ENCODE measurements around the gene CYP4F8. TPM values are rescaled to one million over a fixed set of nuclear protein-coding genes. Genes with fewer than 3 reads are reported as not detected.

Gene CYP4F8
- total and polyA plus RNA-seq, 9 donors, result 1.1 TPM; not detected in 8

- no peak overlapping the region for H3K27ac ChIP-seq
- no peaks in the 10 kb centered on the region for H3K27me3 ChIP-seq
- H3K36me3 ChIP-seq, result no peaks in the 10 kb centered on the region
- no peak for DNase-seq
- 68 to 77% (median 77%) methylated on average over 6 of the region's 6 CpGs for whole genome bisulfite sequencing, 3 donors
- no peaks in the 10 kb centered on the region for H3K4me1 ChIP-seq (ENCODE audit: insufficient read depth)
- H3K4me3 ChIP-seq, result no peak overlapping the region
- H3K9me3 ChIP-seq, result no peaks in the 10 kb centered on the region
- intact Hi-C loops (cut with DNase I), result no loop called here
- TF ChIP-seq CTCF (IDR thresholded peaks at IDR 0.05), result no peak
- TF ChIP-seq EP300 (IDR thresholded peaks at IDR 0.05), result no peak
- TF ChIP-seq POLR2A (IDR thresholded peaks at IDR 0.05), result no peak
Observed at GRCh38 chr19:15577184-15577771, 37.7 kb upstream of the CYP4F8 start.

GRCh38 chr19:15583346-15583745 is 31.7 kb upstream of the CYP4F8 start:
- H3K4me1 ChIP-seq (ENCODE audit: insufficient read depth), result no peaks in the 10 kb centered on the region
- no peaks in the 10 kb centered on the region for H3K36me3 ChIP-seq
- no peak for TF ChIP-seq CTCF (IDR thresholded peaks at IDR 0.05)
- TF ChIP-seq EP300 (IDR thresholded peaks at IDR 0.05), result no peak
- no peak for TF ChIP-seq POLR2A (IDR thresholded peaks at IDR 0.05)
- no peak for DNase-seq
- 73 to 80% (median 74%) methylated on average over 9 to 12 of the region's 12 CpGs for WGBS, 3 donors
- no peak overlapping the region for H3K27ac ChIP-seq
- no peaks in the 10 kb centered on the region for H3K9me3 ChIP-seq
- H3K4me3 ChIP-seq, result no peak overlapping the region
- intact Hi-C loops (cut with DNase I), result no loop called here
- no peaks in the 10 kb centered on the region for H3K27me3 ChIP-seq

GRCh38 chr19:15584095-15584494 is 30.9 kb upstream of the CYP4F8 start:
- intact Hi-C loops (cut with DNase I), result no loop called here
- no peak for DNase-seq
- H3K36me3 ChIP-seq, result no peaks in the 10 kb centered on the region
- 30 to 39% (median 35%) methylated on average over 10 of the region's 10 CpGs for WGBS, 3 donors
- H3K4me1 ChIP-seq (ENCODE audit: insufficient read depth), result no peaks in the 10 kb centered on the region
- no peak for TF ChIP-seq POLR2A (IDR thresholded peaks at IDR 0.05)
- TF ChIP-seq CTCF (IDR thresholded peaks at IDR 0.05), result no peak
- TF ChIP-seq EP300 (IDR thresholded peaks at IDR 0.05), result no peak
- no peaks in the 10 kb centered on the region for H3K27me3 ChIP-seq
- no peaks in the 10 kb centered on the region for H3K9me3 ChIP-seq
- H3K27ac ChIP-seq, result no peak overlapping the region
- H3K4me3 ChIP-seq, result no peak overlapping the region

- peak; percentile 77 to 87 (median 83) for DNase-seq
- Histone ChIP-seq H3K27me3 (no peaks in the 10 kb centered on the region), H3K36me3 (no peaks in the 10 kb centered on the region), H3K27ac (no peak overlapping the region), H3K4me3 (no peak overlapping the region), H3K4me1 (ENCODE audit: insufficient read depth) (no peaks in the 10 kb centered on the region), H3K9me3 (no peaks in the 10 kb centered on the region)
- WGBS, 3 donors, result 5 to 8% (median 6%) methylated on average over 31 to 35 of the region's 35 CpGs
- intact Hi-C loops (cut with DNase I), result no loop called here
- TF ChIP-seq EP300 (IDR thresholded peaks at IDR 0.05) (no peak), POLR2A (IDR thresholded peaks at IDR 0.05) (no peak), CTCF (IDR thresholded peaks at IDR 0.05) (peak; percentile 78 to 82 (median 80))
Observed at GRCh38 chr19:15584541-15585115, 30.4 kb upstream of the CYP4F8 start.
